Stimulated activated CD4-positive, alpha-beta T cell treated with anti-CD3 and anti-CD28 coated beads, Interleukin-15, amount 100 ng/mL, for 24 hours (primary cell): ENCODE measurements around the gene ACE2.
"Not testable (repeated sequence)": the region's sequence is repeated elsewhere in the genome, so short reads cannot be mapped to it uniquely, and the experiment has no call there.

ENCODE experiments used
- DNase-seq: peaks from one replicate; pipeline ENCODE4 v3.0.0-alpha.2; 2020

ACE2 gene

GRCh38 chrX:15600745-15601144 lies at the start of gene ACE2:
Gene ACE2 (minus strand): TSS chrX:15600960. CDS start chrX:15600911, 49 bp downstream.
- DNase-seq: no peak

GRCh38 chrX:15647510-15647909 lies 46.8 kb upstream of the ACE2 start:
- not testable (repeated sequence) for DNase-seq

GRCh38 chrX:15646543-15646942 lies 45.8 kb upstream of the ACE2 start:
- no peak for DNase-seq

GRCh38 chrX:15646031-15646430 lies 45.3 kb upstream of the ACE2 start:
- no peak for DNase-seq

- DNase-seq: no peak
These were observed 44.5 kb upstream of the ACE2 start for GRCh38 chrX:15645266-15645665.

- DNase-seq: no peak
These were observed 43.8 kb upstream of the ACE2 start for GRCh38 chrX:15644560-15644872.

- no peak for DNase-seq
These were observed 43.2 kb upstream of the ACE2 start for GRCh38 chrX:15643786-15644559.

- no peak for DNase-seq
These were observed 30.9 kb upstream of the ACE2 start for GRCh38 chrX:15631637-15632036.

GRCh38 chrX:15623054-15623453 lies 22.3 kb upstream of the ACE2 start:
- DNase-seq: no peak

GRCh38 chrX:15619053-15619755 lies 18.4 kb upstream of the ACE2 start:
- DNase-seq: no peak

GRCh38 chrX:15617111-15617510 lies 16.4 kb upstream of the ACE2 start:
- DNase-seq: no peak

GRCh38 chrX:15616531-15616930 lies 15.8 kb upstream of the ACE2 start:
- DNase-seq: no peak

GRCh38 chrX:15607067-15607466 lies 6.3 kb upstream of the ACE2 start:
- no peak for DNase-seq

- no peak for DNase-seq
These were observed 5.4 kb upstream of the ACE2 start for GRCh38 chrX:15606136-15606535.

GRCh38 chrX:15605226-15605625 lies 4.5 kb upstream of the ACE2 start:
- no peak for DNase-seq

GRCh38 chrX:15602761-15603160 lies 2.0 kb upstream of the ACE2 start:
- no peak for DNase-seq

GRCh38 chrX:15601932-15602331 lies 1.2 kb upstream of the ACE2 start:
- DNase-seq: no peak

- DNase-seq: no peak
These were observed 711 bp downstream of the ACE2 start for GRCh38 chrX:15600049-15600448.

- no peak for DNase-seq
These were observed 1.3 kb downstream of the ACE2 start for GRCh38 chrX:15599461-15599860.

- no peak for DNase-seq
These were observed 2.7 kb downstream of the ACE2 start for GRCh38 chrX:15598026-15598425.

- no peak for DNase-seq
These were observed 6.4 kb downstream of the ACE2 start for GRCh38 chrX:15594371-15594770.

GRCh38 chrX:15579778-15580747 lies 20.7 kb downstream of the ACE2 start:
- DNase-seq: no peak

- no peak for DNase-seq
These were observed 24.7 kb downstream of the ACE2 start for GRCh38 chrX:15576019-15576418.

GRCh38 chrX:15574017-15574416 lies 26.7 kb downstream of the ACE2 start:
- no peak for DNase-seq
